Subcutaneous abdominal adipose tissue (tissue), 5 donors: ENCODE data around the gene NTSR2.

ENCODE experiments used
- H3K27ac ChIP-seq: one replicate; pipeline ENCODE4 v1.7.0; 2013; ENCODE audit warnings: low read depth, mild to moderate bottlenecking, inconsistent platforms, low read length, moderate library complexity
- H3K27me3 ChIP-seq, 5 donors: one replicate each; pipeline ENCODE4 v1.7.0; 2013; ENCODE audit warnings: low read length in 5 of 5, inconsistent platforms in 1 of 5; ENCODE audit not compliant: control insufficient read depth in 5 of 5, insufficient read depth in 4 of 5
- H3K36me3 ChIP-seq, 5 donors: one replicate each; pipeline ENCODE4 v1.7.0; 2013; ENCODE audit warnings: low read length in 5 of 5; ENCODE audit not compliant: control insufficient read depth in 5 of 5, insufficient read depth in 5 of 5
- H3K4me1 ChIP-seq, 5 donors: one replicate each; pipeline ENCODE4 v1.7.0; 2013; ENCODE audit warnings: low read length in 5 of 5, mild to moderate bottlenecking in 3 of 5, moderate library complexity in 1 of 5; ENCODE audit not compliant: control insufficient read depth in 5 of 5, insufficient read depth in 5 of 5
- H3K4me3 ChIP-seq, 5 donors: one replicate each; pipeline ENCODE4 v1.7.0; 2013; ENCODE audit warnings: low read length in 5 of 5, low read depth in 1 of 5
- H3K9ac ChIP-seq, 5 donors: one replicate each; pipeline ENCODE4 v1.7.0; 2013; ENCODE audit warnings: low read length in 5 of 5, mild to moderate bottlenecking in 4 of 5, moderate library complexity in 3 of 5
- H3K9me3 ChIP-seq, 5 donors: one replicate each; pipeline ENCODE4 v1.7.0; 2013; ENCODE audit warnings: low read length in 5 of 5; ENCODE audit not compliant: control insufficient read depth in 5 of 5
- donor health status: healthy.
- donor health status: healthy.
- donor health status: healthy.
- donor health status: healthy.
- donor health status: healthy.

NTSR2 gene

DNA sequence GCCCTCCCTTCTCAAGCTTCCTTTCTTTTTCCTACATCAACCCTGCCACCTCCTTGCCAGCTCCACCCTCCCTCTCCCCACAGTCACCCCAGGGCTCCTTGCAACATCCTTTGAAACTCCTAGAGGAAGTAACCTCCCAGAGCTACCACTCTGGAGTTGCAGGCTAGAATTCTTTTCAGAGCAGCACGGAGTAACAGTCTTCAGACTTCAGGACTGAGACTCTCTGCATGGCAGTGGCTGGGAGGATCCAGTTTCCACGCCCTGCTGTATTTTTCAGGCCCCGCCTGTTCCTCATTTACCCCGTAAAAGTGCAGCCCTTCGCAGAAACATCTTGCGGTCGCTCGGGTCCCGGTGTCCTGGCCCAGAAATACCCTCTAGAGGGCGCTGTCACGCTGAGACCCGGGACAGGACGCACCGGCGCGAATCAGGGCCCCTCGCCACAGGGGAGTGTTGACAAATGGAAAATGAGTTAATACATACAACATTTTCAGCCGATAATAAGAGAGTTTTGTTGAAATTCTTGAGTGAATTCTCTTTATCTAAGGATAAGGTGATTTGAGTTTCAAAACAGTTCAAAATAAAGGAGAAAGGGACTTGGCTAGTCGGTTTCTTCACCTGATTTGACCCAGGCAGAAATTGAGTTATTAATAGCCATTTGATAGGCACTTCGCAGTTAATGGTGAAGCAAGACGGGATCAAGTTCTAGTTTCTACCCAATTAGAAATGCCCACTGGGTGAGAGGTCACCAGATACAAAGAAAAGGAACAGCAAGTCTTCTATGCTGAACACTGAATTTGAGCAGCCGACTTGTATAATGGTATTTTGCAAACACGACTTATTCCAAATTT, 18.5 kb upstream of the NTSR2 start:
- peak overlapping the region; percentile 42 to 57 (median 49) for H3K9ac ChIP-seq
- peaks cover 3 to 43% (median 32%) of the 10 kb centered on the region in 5 donors for H3K4me1 ChIP-seq
- H3K9me3 ChIP-seq, result no peaks in the 10 kb centered on the region
- peak overlapping the region in 4 of 5 donors; percentile 42 to 56 (median 53) for H3K4me3 ChIP-seq
- no peaks in the 10 kb centered on the region for H3K36me3 ChIP-seq
- H3K27ac ChIP-seq, result peak overlapping the region; percentile 71
- peaks cover 0 to 9% (median 6%) of the 10 kb centered on the region in 5 donors for H3K27me3 ChIP-seq

DNA sequence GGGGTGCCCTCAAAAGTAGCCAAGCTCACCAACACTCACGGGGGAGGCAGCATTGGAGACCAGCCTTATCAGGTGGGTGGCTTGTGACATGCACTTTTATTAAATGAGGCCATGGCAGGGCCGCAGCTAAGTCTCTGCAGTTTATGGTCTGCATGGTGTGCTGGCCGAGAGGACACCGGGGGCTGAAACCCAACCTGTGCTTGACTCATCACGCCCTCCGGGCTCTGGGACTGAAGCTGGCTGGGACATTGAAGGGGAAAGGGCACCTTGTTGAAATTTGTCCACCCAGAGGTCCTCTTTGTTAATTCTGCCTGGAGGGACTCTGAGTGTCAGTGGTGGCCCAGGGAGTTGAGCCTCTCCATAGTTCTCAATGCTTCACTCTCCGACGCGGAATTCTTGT, 17.7 kb upstream of the NTSR2 start:
- no peaks in the 10 kb centered on the region for H3K9me3 ChIP-seq
- peaks cover 3 to 35% (median 26%) of the 10 kb centered on the region in 5 donors for H3K4me1 ChIP-seq
- peak overlapping the region in 3 of 5 donors; percentile 52 to 56 (median 54) for H3K4me3 ChIP-seq
- peaks cover 0 to 11% (median 7%) of the 10 kb centered on the region in 5 donors for H3K27me3 ChIP-seq
- H3K36me3 ChIP-seq, result no peaks in the 10 kb centered on the region
- H3K9ac ChIP-seq, result peak overlapping the region in 1 of 5 donors; percentile 43
- peak overlapping the region; percentile 71 for H3K27ac ChIP-seq

DNA sequence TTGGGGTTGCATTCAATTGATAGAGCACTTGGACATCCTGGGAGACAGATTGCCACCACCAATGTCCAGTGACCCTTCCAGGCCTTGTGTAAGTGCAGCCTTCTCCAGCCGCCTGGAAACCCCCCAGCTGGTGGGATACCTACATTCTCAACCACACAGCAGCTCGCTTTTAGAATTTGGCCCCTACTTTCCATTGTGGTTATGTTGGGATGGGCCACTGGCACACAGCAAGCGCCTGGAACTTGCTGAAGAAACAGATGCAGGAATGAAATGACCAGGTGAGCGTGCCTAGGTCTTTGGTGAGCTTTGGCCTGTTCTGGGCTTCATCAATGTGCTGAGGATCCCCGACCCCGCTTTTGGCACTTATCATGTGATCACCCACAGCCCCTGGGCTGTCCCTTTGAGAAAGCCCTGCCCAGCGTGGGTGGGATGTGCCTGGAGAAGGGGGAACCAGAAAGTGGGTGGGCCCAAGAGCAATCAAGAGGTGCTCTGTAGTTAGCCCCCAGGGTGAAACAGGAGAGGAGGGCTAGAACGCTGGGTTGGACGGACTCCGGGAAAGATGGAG, 16.0 kb upstream of the NTSR2 start:
- Histone ChIP-seq H3K27me3 (peaks cover 0 to 11% (median 7%) of the 10 kb centered on the region in 5 donors), H3K4me1 (peaks cover 3 to 19% (median 18%) of the 10 kb centered on the region in 5 donors), H3K27ac (no peak overlapping the region), H3K9me3 (no peaks in the 10 kb centered on the region), H3K9ac (no peak overlapping the region), H3K4me3 (no peak overlapping the region), H3K36me3 (no peaks in the 10 kb centered on the region)

DNA sequence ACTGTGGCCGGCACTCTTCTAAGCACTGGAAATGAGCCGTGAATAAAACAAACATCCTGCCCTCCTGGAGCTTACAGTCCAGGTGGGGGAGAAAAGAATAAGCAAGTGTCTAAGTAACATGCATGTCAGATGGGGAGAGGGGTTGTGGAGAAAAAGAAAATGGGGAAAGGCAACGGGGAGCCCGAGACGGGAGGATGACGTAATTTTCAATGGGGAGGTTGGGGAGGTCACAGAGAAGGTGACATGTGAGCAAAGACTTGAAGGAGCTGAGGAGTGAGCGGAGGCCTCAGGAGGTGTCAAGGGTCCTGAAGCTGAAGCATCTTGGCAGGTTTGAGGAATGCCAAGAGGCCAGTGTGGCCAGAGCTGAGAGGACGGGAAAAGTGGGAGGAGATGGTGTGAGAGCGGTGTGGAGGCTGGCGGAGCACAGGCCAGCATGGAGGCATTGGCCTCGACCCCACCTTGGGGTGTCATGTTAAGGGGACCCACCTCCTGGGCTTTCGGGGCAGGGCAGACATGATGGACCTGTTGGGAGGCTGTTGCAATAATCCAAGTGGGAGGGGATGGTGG, 15.0 kb upstream of the NTSR2 start:
- Histone ChIP-seq H3K4me3 (no peak overlapping the region), H3K9ac (no peak overlapping the region), H3K9me3 (no peaks in the 10 kb centered on the region), H3K27ac (no peak overlapping the region), H3K27me3 (peaks cover 0 to 11% (median 7%) of the 10 kb centered on the region in 5 donors), H3K4me1 (peaks cover 3 to 19% (median 18%) of the 10 kb centered on the region in 5 donors), H3K36me3 (no peaks in the 10 kb centered on the region)

DNA sequence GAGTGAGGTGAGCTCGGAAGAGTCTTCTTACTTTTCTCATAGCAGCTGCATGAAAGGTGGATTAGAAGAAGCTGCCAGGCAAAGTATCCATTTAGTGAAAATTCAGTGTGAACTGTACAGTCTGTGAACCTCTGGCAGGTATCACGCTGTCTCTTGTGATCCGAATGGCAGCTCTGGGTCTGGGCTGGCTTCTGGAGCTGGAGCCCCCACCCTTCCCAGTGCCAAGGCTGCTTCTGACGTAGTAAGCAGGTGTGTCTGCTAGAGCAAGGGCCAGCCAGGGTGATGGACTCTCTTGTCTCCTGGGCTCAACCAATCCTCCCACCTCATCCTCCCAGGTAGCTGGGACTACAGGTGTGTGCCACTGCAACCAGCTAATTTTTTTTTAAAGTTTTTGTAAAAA, 14.0 kb upstream of the NTSR2 start:
- H3K4me1 ChIP-seq, result peaks cover 3 to 17% (median 15%) of the 10 kb centered on the region in 5 donors

DNA sequence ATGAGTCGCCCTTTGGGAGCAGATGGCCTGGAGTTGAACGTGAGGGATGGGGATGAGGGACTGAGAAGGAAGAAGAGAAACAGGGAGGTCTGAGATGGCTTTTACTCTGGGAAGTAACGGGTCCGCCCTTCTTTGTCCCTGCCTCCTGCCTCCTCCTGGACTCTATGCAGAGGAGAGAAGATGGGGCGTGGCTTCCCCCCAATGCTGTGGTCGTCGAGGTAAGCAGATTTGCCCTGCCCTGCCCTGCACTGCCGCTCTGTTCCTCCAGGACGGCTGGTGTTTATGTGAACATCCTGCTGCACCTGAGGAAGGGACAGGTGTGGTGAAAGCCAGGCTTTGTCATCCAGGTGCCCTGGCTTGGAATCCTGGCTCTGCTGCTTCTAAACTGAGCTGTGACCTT, 13.5 kb upstream of the NTSR2 start:
- H3K9me3 ChIP-seq, result no peaks in the 10 kb centered on the region
- H3K27me3 ChIP-seq, result peaks cover 2 to 15% (median 8%) of the 10 kb centered on the region in 5 donors
- H3K4me1 ChIP-seq, result peaks cover 3 to 12% (median 10%) of the 10 kb centered on the region in 5 donors
- no peak overlapping the region for H3K4me3 ChIP-seq
- H3K9ac ChIP-seq, result no peak overlapping the region
- H3K27ac ChIP-seq, result no peak overlapping the region
- H3K36me3 ChIP-seq, result no peaks in the 10 kb centered on the region

More for the DNA sequence above, 14.0 kb upstream of the NTSR2 start:
- no peaks in the 10 kb centered on the region for H3K36me3 ChIP-seq
- no peaks in the 10 kb centered on the region for H3K9me3 ChIP-seq
- no peak overlapping the region for H3K9ac ChIP-seq
- no peak overlapping the region for H3K27ac ChIP-seq
- peaks cover 0 to 13% (median 8%) of the 10 kb centered on the region in 5 donors for H3K27me3 ChIP-seq
- H3K4me3 ChIP-seq, result no peak overlapping the region

DNA sequence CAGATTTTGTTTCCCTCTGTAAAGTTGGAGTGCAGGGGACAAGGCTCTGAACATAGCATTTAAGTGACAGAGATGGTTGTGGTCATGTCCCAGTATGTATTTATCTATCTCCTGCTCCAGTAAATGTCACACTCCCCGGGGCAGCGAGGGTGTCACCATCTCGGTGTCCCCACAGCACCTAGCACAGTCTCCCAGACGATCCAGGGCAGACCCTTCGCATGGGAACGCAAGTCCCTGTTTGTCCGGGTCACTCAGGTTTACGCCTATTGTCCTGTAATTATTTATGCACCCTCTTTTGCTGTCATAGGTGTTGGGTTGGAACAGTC, 12.6 kb upstream of the NTSR2 start:
- H3K4me1 ChIP-seq, result peaks cover 0 to 3% (median 1%) of the 10 kb centered on the region in 5 donors
- no peak overlapping the region for H3K27ac ChIP-seq
- H3K36me3 ChIP-seq, result no peaks in the 10 kb centered on the region
- H3K4me3 ChIP-seq, result no peak overlapping the region
- no peak overlapping the region for H3K9ac ChIP-seq
- peaks cover 8 to 24% (median 15%) of the 10 kb centered on the region in 5 donors for H3K27me3 ChIP-seq
- no peaks in the 10 kb centered on the region for H3K9me3 ChIP-seq

DNA sequence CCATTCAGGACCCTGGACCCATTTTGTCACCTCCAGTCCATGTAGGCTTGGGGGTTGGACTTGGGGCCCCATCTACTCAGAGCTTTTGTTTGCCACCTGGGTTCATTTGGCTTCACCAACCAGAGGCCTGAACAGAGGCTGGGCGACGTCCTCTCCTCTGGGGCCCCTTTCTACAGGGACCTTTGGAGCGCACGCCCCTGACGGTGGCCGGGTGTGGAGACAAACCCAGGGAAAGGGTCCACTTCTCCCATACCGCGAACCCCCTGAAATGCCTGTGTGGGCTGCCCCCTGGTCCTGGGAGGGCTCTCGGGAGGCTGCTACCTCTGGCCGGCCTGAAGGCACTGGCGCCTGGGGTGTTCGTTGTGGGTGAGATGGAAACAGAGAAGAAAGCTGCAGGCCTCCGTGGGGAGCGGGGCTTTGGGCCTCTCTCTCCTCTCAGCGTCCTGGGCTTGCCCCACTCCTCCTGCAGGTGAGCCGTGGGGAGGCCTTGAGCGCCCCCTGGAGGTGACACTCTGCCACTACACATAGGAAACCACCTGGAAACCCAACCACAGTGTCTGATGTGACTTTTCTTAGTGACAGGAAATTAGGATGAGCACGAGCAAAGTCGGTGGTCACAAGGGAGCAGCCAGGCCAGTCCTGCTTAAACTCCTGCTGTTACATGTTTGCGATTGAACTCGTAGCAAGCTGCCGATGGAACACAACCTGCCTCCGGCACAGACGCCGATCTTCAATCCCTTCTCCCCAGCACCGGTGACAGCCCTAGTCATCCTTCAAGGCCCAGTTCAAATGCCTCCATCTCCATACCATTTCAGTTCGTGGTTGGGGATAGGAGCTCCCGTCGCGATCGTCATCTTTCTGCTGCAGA, 12.0 kb upstream of the NTSR2 start:
- Histone ChIP-seq H3K36me3 (no peaks in the 10 kb centered on the region), H3K4me3 (no peak overlapping the region), H3K4me1 (peaks cover 0 to 5% (median 0%) of the 10 kb centered on the region in 5 donors), H3K27ac (no peak overlapping the region), H3K27me3 (peaks cover 9 to 29% (median 19%) of the 10 kb centered on the region in 5 donors), H3K9me3 (no peaks in the 10 kb centered on the region), H3K9ac (no peak overlapping the region)

DNA sequence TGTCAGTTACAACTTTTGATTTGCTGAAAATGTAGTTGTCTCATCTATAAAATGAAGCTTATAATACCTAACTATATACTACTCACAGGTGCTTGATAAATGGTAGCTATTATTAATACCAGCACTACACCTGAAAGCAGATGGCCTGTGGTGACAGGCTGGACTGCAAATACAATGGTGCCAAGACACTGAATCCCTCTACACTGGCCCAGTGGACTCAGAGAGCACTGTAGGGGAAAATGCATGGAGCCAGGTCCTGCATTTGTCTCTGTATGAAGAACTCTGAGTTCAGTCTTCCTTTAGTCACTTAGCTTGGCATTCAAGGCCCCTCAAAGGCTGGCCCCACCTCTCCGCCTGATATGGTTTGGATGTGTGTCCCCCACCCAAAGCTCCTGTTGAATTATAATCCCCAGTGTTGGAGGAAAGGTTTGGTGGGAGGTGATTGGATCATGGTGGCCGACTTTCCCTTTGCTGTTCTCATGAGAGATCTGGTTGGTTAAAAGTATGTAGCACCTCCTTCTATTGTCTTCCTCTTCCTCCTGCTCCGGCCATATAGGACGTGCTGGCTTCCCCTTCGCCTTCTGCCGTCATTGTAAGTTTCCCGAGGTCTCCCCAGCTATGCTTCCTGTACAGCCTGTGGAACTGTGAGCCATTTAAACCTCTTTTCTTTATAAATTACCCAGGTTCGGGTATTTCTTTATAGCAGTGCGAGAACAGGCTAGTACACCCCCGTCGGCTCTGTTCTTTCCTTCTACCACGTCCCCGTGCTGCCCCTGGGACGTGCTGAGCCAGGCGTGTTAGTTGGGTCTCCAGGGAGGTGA, 11.1 kb upstream of the NTSR2 start:
- no peaks in the 10 kb centered on the region for H3K9me3 ChIP-seq
- H3K4me3 ChIP-seq, result no peak overlapping the region
- peaks cover 14 to 33% (median 27%) of the 10 kb centered on the region in 5 donors for H3K27me3 ChIP-seq
- no peak overlapping the region for H3K27ac ChIP-seq
- H3K9ac ChIP-seq, result no peak overlapping the region
- no peaks in the 10 kb centered on the region for H3K36me3 ChIP-seq
- peaks cover 0 to 5% (median 0%) of the 10 kb centered on the region in 5 donors for H3K4me1 ChIP-seq
